ENCODE results near the gene CENPVL3. TPM values are rescaled to one million over a fixed set of nuclear protein-coding genes. Genes with fewer than 3 reads are reported as not detected.

Gene CENPVL3
- total RNA-seq, 1 donor from 2014 or later = 2.2 TPM

- no peaks in the 10 kb centered on the region for H3K36me3 ChIP-seq (ENCODE audit: control insufficient read depth, insufficient read depth, low read length)
- DNase-seq (ENCODE audit: low read depth) = no peak
- no peaks in the 10 kb centered on the region for H3K27me3 ChIP-seq (ENCODE audit: control insufficient read depth, insufficient read depth, low read length)
- TF ChIP-seq CTCF (IDR thresholded peaks at IDR 0.05; ENCODE audit: insufficient read depth, low read length, poor library complexity, severe bottlenecking) = no peak
- no peak overlapping the region for H3K4me3 ChIP-seq (ENCODE audit: low read depth, low read length)
Observed at GRCh38 chrX:51568586-51568985, 50.1 kb downstream of the CENPVL3 start.

Other genes with a start within 250 kb of the CENPVL3 start
- gene NUDT11, start 122.3 kb downstream of the CENPVL3 start, total RNA-seq = 8.5 and 8.9 TPM in 2 replicates
- 0.96 TPM in 1 of 2 replicates, not detected in the other for gene CENPVL2, start 63.9 kb upstream of the CENPVL3 start, total RNA-seq
- 0.96 TPM in 1 of 2 replicates, not detected in the other for gene CENPVL1, start 91.6 kb upstream of the CENPVL3 start, total RNA-seq
- 6.6 and 9.9 TPM in 2 replicates for gene GSPT2, start 124.5 kb upstream of the CENPVL3 start, total RNA-seq

Data from kidney epithelial cell (primary cell).